B cell (primary cell): ENCODE results near the gene EPOP. TPM values are rescaled to one million over a fixed set of nuclear protein-coding genes. Genes with fewer than 3 reads are reported as not detected.

Source experiments
- ATAC-seq: fragments of 200-7000 bp; cut with Tn5 transposase; one replicate; pipeline ENCODE4 v1.10.0; 2021; ENCODE audit warnings: low read depth, mild to moderate bottlenecking, moderate number of reproducible peaks, moderate library complexity
- CTCF ChIA-PET: fragments of 350-600 bp; sonication (Branson Sonifier 250); formaldehyde crosslinking; loops from one replicate; lab custom pipeline; 2021; ENCODE audit warnings: antibody characterized with exemption, inconsistent platforms; lab: Charles Lee
- POLR2A ChIA-PET: fragments of 350-600 bp; sonication (Branson Sonifier 250); formaldehyde crosslinking; loops from one replicate; lab custom pipeline; 2021; ENCODE audit warnings: antibody characterized with exemption; lab: Charles Lee
- DNase-seq: peaks from one replicate; pipeline ENCODE4 v3.0.0; 2013
- H2AFZ ChIP-seq: 2 replicates; pipeline ENCODE4 v1.6.1; 2012; ENCODE audit warnings: mild to moderate bottlenecking, low read depth, low read length; ENCODE audit not compliant: insufficient read depth, poor library complexity, severe bottlenecking
- H3K27ac ChIP-seq, 2 donors: 1 replicate in 1 of 2; 2 replicates in 1 of 2; pipeline ENCODE4 v1.5.1; 2012 to 2013; ENCODE audit warnings: low read length in 2 of 2, mild to moderate bottlenecking in 2 of 2, moderate library complexity in 1 of 2
- H3K27me3 ChIP-seq, 4 experiments: fragments of 200-600 bp in 1 of 4; sonication (generic) in 1 of 4; replicated peaks in 1 of 4; 1 replicate in 2 of 4; 2 replicates in 2 of 4; pipeline versions ENCODE4 v1.6.1 to v1.7.0; 2013 to 2016; ENCODE audit warnings: low read length in 3 of 4, mild to moderate bottlenecking in 2 of 4, mixed read lengths in 1 of 4, moderate library complexity in 1 of 4; ENCODE audit not compliant: insufficient read depth in 4 of 4, control insufficient read depth in 3 of 4; ENCODE audit errors: control extremely low read depth in 1 of 4
- H3K36me3 ChIP-seq, 2 experiments: replicated peaks in 1 of 2; 1 replicate in 1 of 2; 2 replicates in 1 of 2; pipeline versions ENCODE4 v1.6.1 to v1.7.1; 2013; ENCODE audit warnings: low read length in 1 of 2; ENCODE audit not compliant: insufficient read depth in 2 of 2, control insufficient read depth in 1 of 2; ENCODE audit errors: control extremely low read depth in 1 of 2, extremely low read depth in 1 of 2
- H3K4me1 ChIP-seq, 2 donors: fragments of 200-600 bp in 1 of 2; sonication (generic) in 1 of 2; 1 replicate in 1 of 2; 2 replicates in 1 of 2; pipeline versions ENCODE4 v1.5.1 to v1.6.1; 2013 to 2017; ENCODE audit warnings: low read length in 2 of 2; ENCODE audit not compliant: control insufficient read depth in 2 of 2, insufficient read depth in 2 of 2
- H3K4me2 ChIP-seq: replicated peaks from 2 replicates; pipeline ENCODE3; 2012; ENCODE audit warnings: mild to moderate bottlenecking, low read depth, low read length; ENCODE audit not compliant: poor library complexity, severe bottlenecking
- H3K4me3 ChIP-seq, 5 experiments: fragments of 200-600 bp in 1 of 5; sonication (generic) in 1 of 5; 1 replicate in 3 of 5; 2 replicates in 2 of 5; pipeline versions ENCODE4 v1.5.1 to v1.7.0; 2011 to 2016; ENCODE audit warnings: low read length in 4 of 5, mild to moderate bottlenecking in 4 of 5, low read depth in 2 of 5, control low read depth in 1 of 5, moderate library complexity in 1 of 5; ENCODE audit not compliant: insufficient read depth in 1 of 5; ENCODE audit errors: control extremely low read depth in 1 of 5, extremely low read depth in 1 of 5
- H3K79me2 ChIP-seq: fragments of 200-600 bp; sonication (generic); one replicate; pipeline ENCODE4 v1.6.0; 2016; ENCODE audit warnings: low read length; ENCODE audit not compliant: control insufficient read depth, insufficient read depth
- H3K9ac ChIP-seq: fragments of 200-600 bp; sonication (generic); 2 replicates; pipeline ENCODE4 v1.6.1; 2017; ENCODE audit warnings: mild to moderate bottlenecking, low read length, moderate library complexity
- H3K9me3 ChIP-seq, 3 donors: one replicate each; pipeline versions ENCODE4 v1.6.1 to v1.7.1; 2013; ENCODE audit warnings: low read length in 2 of 3; ENCODE audit not compliant: control insufficient read depth in 2 of 3, insufficient read depth in 1 of 3; ENCODE audit errors: control extremely low read depth in 1 of 3
- H4K20me1 ChIP-seq: 2 replicates; pipeline ENCODE4 v1.6.0; 2012; ENCODE audit warnings: mild to moderate bottlenecking, low read length; ENCODE audit not compliant: insufficient read depth, control insufficient read depth, poor library complexity, severe bottlenecking
- H3K27ac Mint-ChIP-seq: one replicate; pipeline ENCODE4 v1.8.0; 2021; ENCODE audit warnings: mixed read lengths
- H3K27me3 Mint-ChIP-seq: one replicate; pipeline ENCODE4 v1.8.0; 2021; ENCODE audit warnings: mixed read lengths
- H3K4me1 Mint-ChIP-seq: one replicate; pipeline ENCODE4 v1.8.0; 2021; ENCODE audit warnings: mixed read lengths
- H3K4me3 Mint-ChIP-seq: one replicate; pipeline ENCODE4 v1.8.0; 2021; ENCODE audit warnings: mixed read lengths
- H3K9me3 Mint-ChIP-seq: one replicate; pipeline ENCODE4 v1.8.0; 2022; ENCODE audit warnings: mixed read lengths; ENCODE audit not compliant: insufficient read depth
- CTCF ChIP-seq: fragments of 200-600 bp; IDR thresholded peaks from one replicate; pipeline ENCODE4 v1.8.0; 2022; ENCODE audit warnings: antibody characterized with exemption, mild to moderate bottlenecking
- EZH2 ChIP-seq: IDR thresholded peaks from 2 replicates; pipeline ENCODE4 v1.6.1; 2012; ENCODE audit warnings: borderline replicate concordance, low read depth, mild to moderate bottlenecking, moderate library complexity, low read length; ENCODE audit not compliant: insufficient read depth, poor library complexity, severe bottlenecking
- WGBS: methylation state at CpG from one replicate; pipeline ENCODE4 v1.1.5; 2013; ENCODE audit warnings: missing lambda C conversion rate; ENCODE audit not compliant: insufficient coverage; 5-methylcytosine and 5-hydroxymethylcytosine counted together
- intact Hi-C: fragments of 100-400 bp; cut with micrococcal nuclease; formaldehyde crosslinking; loops from one replicate; pipeline ENCODE4 v1.10.0; 2022
- polyA plus RNA-seq: library from polyadenylated mRNA; depleted of rRNA; stranded (reverse); fragments of >200 nt; gene quantifications from 2 replicates; pipeline ENCODE4 v1.2.3, GENCODE V29; 2012
- total RNA-seq, 2 donors: library from RNA; stranded (reverse); fragments of 120-200 nt in 1 of 2; gene quantifications; 1 replicate in 1 of 2; 2 replicates in 1 of 2; pipeline versions ENCODE4 v1.2.3 to v1.2.4, GENCODE V29; 2013 to 2022

Gene EPOP
- total and polyA plus RNA-seq, 2 donors (not counting 1 experiment from before 2014, with no cell fraction given) = 0.66 to 1.2 TPM

- H3K27ac Mint-ChIP-seq = peak overlapping the region; percentile 99
- peak overlapping the region; percentile 98 for H3K4me2 ChIP-seq
- H3K36me3 ChIP-seq = peaks cover 0 to under 1% of the 10 kb centered on the region in 2 experiments
- H3K27ac ChIP-seq = peak overlapping the region; percentile 91 to 97
- peak overlapping the region; percentile 91 for H2AFZ ChIP-seq
- WGBS = under 1% methylated on average over 81 of the region's 81 CpGs
- no peaks in the 10 kb centered on the region for H3K9me3 ChIP-seq
- ATAC-seq (peak; percentile 42), DNase-seq (peak; percentile 92)
- H3K79me2 ChIP-seq = peaks cover 19% of the 10 kb centered on the region
- peaks cover 17 to 51% of the 10 kb centered on the region in 2 donors for H3K4me1 ChIP-seq
- CTCF ChIA-PET = interaction anchor here (1.3 to 3.0 kb wide), 2 partner anchors 26 to 32 kb away, joined by 4 to 13 read pairs; no protein-coding TSS in a partner anchor
- POLR2A ChIA-PET = interaction anchor here (0.8 to 1.5 kb wide), 2 partner anchors 26 to 50 kb away, joined by 3 to 9 read pairs; partner anchors contain the start of gene PSMB3
- H3K27me3 ChIP-seq = no peaks in the 10 kb centered on the region
- H3K4me1 Mint-ChIP-seq = peaks cover 50% of the 10 kb centered on the region
- intact Hi-C loops = loop anchor here (2.0 kb wide), 1 partner anchor 98 kb away; no protein-coding TSS in a partner anchor
- TF ChIP-seq EZH2 = no peak
- TF ChIP-seq CTCF = no peak
- H3K27me3 Mint-ChIP-seq = no peaks in the 10 kb centered on the region
- peak overlapping the region; percentile 76 to 95 (median 93) for H3K4me3 ChIP-seq
- peaks cover 16% of the 10 kb centered on the region for H4K20me1 ChIP-seq
- H3K4me3 Mint-ChIP-seq = peak overlapping the region; percentile 99
- peak overlapping the region; percentile 94 for H3K9ac ChIP-seq
- H3K9me3 Mint-ChIP-seq = no peaks in the 10 kb centered on the region
Measured at GRCh38 chr17:38702166-38702915, 27.6 kb upstream of the EPOP start.
